ENCODE measurements around the gene GREB1.

- TF ChIP-seq, protein P1, sequence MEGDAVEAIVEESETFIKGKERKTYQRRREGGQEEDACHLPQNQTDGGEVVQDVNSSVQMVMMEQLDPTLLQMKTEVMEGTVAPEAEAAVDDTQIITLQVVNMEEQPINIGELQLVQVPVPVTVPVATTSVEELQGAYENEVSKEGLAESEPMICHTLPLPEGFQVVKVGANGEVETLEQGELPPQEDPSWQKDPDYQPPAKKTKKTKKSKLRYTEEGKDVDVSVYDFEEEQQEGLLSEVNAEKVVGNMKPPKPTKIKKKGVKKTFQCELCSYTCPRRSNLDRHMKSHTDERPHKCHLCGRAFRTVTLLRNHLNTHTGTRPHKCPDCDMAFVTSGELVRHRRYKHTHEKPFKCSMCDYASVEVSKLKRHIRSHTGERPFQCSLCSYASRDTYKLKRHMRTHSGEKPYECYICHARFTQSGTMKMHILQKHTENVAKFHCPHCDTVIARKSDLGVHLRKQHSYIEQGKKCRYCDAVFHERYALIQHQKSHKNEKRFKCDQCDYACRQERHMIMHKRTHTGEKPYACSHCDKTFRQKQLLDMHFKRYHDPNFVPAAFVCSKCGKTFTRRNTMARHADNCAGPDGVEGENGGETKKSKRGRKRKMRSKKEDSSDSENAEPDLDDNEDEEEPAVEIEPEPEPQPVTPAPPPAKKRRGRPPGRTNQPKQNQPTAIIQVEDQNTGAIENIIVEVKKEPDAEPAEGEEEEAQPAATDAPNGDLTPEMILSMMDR (IDR thresholded peaks at IDR 0.05) = no peak
- TF ChIP-seq POLR2AphosphoS5 (IDR thresholded peaks at IDR 0.05) (no peak), POLR2A (IDR thresholded peaks at IDR 0.05) (no peak), EP300 (IDR thresholded peaks at IDR 0.05) (no peak)
These were observed 129.0 kb downstream of the GREB1 start for GRCh38 chr2:11662882-11663281.

Data from upper lobe of left lung (tissue), 4 donors.